Measurements from ENCODE around the gene SMTNL2.

DNA sequence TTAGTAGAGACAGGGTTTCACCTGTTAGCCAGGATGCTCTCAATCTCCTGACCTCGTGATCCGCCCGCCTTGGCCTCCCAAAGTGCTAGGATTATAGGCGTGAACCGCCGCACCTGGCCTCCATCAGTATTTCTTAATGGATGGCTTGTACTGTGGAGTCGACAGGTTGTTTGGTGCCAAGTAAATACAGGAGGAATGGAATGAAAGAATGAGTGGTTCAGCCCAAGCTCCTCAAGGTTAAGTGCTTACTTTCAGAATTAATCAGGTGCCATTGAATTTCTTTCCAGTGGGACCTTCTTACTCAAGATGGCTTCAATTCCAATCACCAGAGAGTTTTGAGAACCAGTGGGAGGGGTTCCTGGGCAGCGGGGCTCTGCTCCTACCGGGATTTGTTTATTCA, 32.1 kb downstream of the SMTNL2 start:
- TF ChIP-seq, protein P1, sequence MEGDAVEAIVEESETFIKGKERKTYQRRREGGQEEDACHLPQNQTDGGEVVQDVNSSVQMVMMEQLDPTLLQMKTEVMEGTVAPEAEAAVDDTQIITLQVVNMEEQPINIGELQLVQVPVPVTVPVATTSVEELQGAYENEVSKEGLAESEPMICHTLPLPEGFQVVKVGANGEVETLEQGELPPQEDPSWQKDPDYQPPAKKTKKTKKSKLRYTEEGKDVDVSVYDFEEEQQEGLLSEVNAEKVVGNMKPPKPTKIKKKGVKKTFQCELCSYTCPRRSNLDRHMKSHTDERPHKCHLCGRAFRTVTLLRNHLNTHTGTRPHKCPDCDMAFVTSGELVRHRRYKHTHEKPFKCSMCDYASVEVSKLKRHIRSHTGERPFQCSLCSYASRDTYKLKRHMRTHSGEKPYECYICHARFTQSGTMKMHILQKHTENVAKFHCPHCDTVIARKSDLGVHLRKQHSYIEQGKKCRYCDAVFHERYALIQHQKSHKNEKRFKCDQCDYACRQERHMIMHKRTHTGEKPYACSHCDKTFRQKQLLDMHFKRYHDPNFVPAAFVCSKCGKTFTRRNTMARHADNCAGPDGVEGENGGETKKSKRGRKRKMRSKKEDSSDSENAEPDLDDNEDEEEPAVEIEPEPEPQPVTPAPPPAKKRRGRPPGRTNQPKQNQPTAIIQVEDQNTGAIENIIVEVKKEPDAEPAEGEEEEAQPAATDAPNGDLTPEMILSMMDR (IDR thresholded peaks at IDR 0.05) = no peak
- TF ChIP-seq TAF1 (IDR thresholded peaks at IDR 0.05; ENCODE audit: borderline replicate concordance, low read depth, low read length) = no peak

Data from SK-N-SH (cell line).